Nucleus accumbens (tissue), 56 donors: ENCODE data around the gene ESR2.
"Not testable (repeated sequence)": the region's sequence is repeated elsewhere in the genome, so short reads cannot be mapped to it uniquely, and the experiment has no call there.

Source experiments
- DNase-seq, 56 donors: peaks; one replicate each; lab custom pipeline; 2025; lab: John Stamatoyannopoulos, UW

ESR2 gene

GRCh38 chr14:64201921-64202545, 92.1 kb downstream of the ESR2 start:
- no peak for DNase-seq

DNA sequence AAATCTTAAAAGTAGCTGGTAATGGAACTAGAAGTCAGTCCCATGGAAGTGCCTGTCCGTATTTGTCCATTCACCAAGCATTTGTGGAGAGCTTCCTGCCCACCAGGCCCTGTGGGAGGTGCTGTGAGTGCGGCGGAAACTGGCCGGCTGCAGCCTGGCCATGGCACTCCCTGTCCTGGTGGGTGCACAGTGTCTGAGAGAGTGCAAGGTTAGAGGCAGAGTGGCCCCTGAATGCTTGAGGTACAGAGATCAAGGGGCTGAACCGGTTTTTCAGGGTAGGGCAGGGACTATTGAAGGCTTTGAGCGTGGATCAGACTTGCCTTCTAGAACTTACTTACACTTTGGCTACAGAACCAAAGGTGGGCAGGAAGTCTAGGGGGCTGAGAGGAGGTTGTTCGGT, 92.9 kb downstream of the ESR2 start:
- DNase-seq, result no peak

- DNase-seq, result peak in 7 of 56 donors; percentile 7 to 46 (median 11)
These were observed 94.0 kb downstream of the ESR2 start for GRCh38 chr14:64200170-64200569.

DNA sequence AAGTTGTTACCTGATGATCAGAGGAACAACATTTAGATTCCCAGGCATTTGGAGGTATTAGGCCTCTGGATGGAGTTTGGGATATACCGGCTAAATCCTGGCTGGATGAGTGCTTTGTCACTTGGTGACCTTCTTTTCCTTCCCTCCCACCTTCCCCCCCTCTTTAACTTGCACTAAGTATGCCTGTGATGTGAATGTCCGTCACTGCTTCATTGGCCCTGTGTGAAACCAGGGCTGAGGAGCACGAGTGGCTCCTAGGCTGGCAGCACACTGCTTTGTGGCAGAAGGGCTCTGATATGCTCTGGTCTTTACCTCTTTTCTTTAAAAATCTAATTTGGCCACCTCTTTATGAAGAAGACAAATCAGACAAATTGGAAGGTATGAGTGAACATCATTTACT, 95.7 kb downstream of the ESR2 start:
- no peak for DNase-seq

DNA sequence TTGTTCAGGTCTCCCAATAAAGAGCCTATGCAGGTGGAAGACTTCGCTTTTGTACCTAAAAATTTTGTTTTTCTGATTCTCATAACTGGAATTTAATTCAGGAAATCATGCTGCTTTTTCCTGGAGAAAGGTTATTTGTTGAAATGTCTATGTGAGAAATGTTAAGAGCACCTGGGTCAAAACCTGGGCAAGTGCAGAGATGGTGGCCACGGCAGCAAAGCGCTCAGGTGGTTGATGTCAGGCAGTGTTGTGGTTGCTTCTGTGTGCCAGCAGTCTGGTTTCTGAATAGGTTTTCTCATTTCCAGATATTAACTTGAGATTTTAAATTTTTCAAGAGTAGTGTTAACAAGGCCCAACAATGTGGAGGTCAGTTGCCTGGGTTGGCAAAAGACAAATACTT, 96.2 kb downstream of the ESR2 start:
- no peak for DNase-seq

- peak in 53 of 56 donors; percentile 16 to 94 (median 73) for DNase-seq
These were observed 97.3 kb downstream of the ESR2 start for GRCh38 chr14:64196814-64197411.

- no peak for DNase-seq
These were observed 98.1 kb downstream of the ESR2 start for GRCh38 chr14:64196056-64196455.

- DNase-seq, result no peak
These were observed 99.0 kb downstream of the ESR2 start for GRCh38 chr14:64195199-64195598.

- DNase-seq, result no peak
These were observed 99.8 kb downstream of the ESR2 start for GRCh38 chr14:64194404-64194803.

- no peak for DNase-seq
These were observed 100.3 kb downstream of the ESR2 start for GRCh38 chr14:64193821-64194220.

- DNase-seq, result no peak
These were observed 102.4 kb downstream of the ESR2 start for GRCh38 chr14:64191756-64192155.

DNA sequence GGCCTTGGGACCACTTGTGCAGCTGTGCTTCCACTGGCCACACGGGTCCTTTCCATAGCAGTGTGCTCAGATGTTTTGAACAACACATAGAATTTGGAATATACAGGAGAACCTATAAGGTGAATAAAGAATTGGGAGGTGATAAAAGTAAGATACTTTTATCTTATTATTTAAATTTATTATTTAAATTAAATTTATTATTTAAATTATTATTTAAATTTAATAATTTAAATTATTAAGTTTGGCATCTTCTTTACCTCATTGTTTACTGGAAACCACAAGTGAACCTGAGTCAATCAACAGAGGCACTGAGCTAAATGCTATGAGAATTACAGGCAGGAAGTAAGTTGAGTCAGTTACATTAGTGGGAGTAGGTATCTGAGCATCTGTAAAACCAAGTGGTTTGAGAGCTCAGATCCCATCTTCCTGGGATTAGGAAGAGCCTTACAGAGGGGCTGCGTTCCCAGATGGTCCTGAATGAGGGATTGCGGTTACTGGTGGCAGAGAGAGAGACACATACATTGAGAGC, 103.1 kb downstream of the ESR2 start:
- no peak for DNase-seq

DNA sequence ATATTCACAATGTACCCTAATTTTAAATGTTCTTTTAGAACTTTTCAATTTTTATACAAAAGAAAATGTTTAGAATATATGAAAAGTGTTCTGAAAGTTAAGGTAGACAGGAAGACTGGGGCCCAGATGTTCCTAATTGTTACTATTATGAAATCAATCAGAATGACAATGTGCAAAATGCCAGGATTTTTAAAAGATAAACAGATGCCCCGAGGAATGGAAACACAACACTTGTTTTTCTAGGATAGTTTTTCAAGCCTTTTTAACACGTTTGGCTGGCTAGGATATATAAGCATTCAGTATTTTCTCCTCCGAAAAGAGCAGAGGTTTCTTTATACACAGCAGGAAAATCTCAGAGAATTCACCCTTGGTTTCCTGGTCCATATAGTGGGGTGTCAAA, 106.8 kb downstream of the ESR2 start:
- no peak for DNase-seq

- no peak for DNase-seq
These were observed 107.7 kb downstream of the ESR2 start for GRCh38 chr14:64186231-64187129.

GRCh38 chr14:64185184-64185583, 109.0 kb downstream of the ESR2 start:
- DNase-seq, result no peak

- DNase-seq, result no peak
These were observed 110.0 kb downstream of the ESR2 start for GRCh38 chr14:64184103-64184729.

DNA sequence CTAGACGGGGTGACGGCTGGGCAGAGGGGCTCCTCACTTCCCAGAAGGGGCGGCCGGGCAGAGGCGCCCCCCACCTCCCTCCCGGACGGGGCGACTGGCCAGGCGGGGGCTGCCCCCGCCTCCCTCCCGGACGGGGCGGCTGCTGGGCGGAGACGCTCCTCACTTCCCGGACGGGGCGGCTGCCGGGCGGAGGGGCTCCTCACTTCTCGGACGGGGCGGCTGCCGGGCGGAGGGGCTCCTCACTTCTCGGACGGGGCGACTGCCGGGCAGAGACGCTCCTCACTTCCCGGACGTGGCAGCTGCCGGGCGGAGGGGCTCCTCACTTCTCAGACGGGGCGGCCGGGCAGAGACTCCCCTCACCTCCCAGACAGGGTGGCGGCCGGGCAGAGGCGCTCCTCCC, 111.3 kb downstream of the ESR2 start:
- not testable (repeated sequence) for DNase-seq

DNA sequence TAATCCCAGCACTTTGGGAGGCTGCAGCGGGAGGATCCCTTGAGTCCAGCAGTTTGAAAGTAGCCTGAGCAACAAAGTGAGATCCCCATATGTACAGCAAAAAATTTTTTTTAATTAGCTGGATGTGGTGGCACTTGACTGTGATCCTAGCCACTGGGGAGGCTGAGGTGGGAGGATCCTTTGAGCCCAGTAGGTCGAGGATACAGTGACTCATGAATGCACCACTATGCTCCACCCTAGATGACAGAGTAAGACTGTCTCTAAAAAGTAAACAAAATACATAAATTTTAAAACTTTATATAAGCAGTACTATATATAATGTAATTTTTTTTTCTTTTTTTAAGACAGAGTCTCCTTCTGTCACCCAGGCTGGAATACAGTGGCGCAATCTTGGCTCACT, 115.4 kb downstream of the ESR2 start:
- no peak for DNase-seq

DNA sequence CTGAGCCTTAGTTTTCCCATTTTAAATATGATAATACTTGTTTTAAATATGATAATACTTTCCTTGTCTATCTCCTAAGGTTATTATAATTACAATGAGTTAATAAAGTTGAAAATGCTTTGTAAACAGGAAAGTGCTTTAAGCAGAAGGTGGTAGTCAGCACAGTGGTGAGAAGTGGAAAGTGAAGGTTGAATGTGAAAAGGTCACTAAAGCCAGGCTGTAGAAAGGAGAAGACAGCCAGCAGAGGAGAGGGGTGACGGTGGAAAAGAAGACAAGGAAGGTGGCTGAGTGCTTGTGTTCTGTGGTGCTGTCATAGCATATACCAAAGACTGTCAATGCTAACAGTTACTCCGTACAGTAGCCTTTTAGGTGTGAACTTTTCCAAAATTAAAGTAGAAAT, 117.8 kb downstream of the ESR2 start:
- no peak for DNase-seq

DNA sequence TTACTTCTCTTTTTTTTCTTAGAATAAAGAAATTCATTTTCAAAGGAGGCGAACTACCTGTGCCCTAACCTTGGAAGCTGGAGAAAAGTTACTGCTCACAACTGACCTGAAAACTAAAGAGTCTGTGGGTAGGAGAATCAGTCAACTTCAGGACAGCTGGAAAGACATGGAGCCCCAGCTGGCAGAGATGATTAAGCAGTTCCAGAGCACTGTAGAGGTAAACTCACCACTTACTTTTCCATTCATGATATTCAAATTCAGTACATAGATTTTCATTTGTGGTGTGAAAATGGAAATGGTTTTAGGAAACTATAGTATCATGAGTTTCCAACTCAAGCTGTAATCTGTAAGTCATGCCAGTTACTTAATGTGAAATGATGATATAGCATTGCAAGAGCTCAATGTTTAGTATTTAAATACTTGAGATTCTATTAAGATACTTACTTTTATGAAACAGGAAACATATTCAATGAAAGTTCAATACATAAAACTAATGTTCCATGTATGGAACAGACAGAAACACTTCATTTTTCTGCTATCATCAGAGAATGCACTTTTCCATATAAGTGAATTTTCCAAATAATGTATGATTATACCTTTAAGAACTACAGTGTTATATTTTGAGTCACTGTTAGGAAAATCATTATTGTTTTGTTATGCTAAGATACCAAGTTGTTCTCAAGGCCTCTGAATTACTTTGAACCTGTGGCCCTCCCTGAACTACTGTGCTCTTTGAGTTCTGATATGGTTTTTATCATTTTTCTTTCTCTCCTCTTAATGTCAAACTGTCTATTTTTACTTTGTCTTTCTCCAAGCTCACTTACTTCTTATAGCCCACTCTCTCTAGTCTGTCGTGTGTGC, 119.0 kb downstream of the ESR2 start:
- DNase-seq, result no peak
